DOHH2 (cell line): Measurements from ENCODE around the gene LIPF.

Experiments used
- CTCF ChIP-seq: fragments of 200-600 bp; sonication (generic); IDR thresholded peaks from one replicate; pipeline ENCODE4 v1.5.1; 2014; ENCODE audit warnings: antibody characterized with exemption, mild to moderate bottlenecking, low read depth, low read length; ENCODE audit not compliant: poor library complexity, severe bottlenecking
- EZH2phosphoT487 ChIP-seq: fragments of 200-600 bp; sonication (generic); IDR thresholded peaks from 2 replicates; pipeline ENCODE4 v1.6.1; 2017; ENCODE audit warnings: borderline replicate concordance, mild to moderate bottlenecking, antibody characterized with exemption, low read length, moderate library complexity, mixed read lengths

- TF ChIP-seq CTCF, result no peak
- no peak for TF ChIP-seq EZH2phosphoT487
These were observed 13.1 kb upstream of the LIPF start for GRCh38 chr10:88651101-88651551.
